ENCODE results near the gene AKAP13.
"Not testable (repeated sequence)": the region's sequence is repeated elsewhere in the genome, so short reads cannot be mapped to it uniquely, and the experiment has no call there.

GRCh38 chr15:85441854-85442253, 61.5 kb downstream of the AKAP13 start:
- not testable (repeated sequence) for TF ChIP-seq CTCF (tag by site-specific recombination; IDR thresholded peaks at IDR 0.05); ZNF350 (tag by site-specific recombination; IDR thresholded peaks at IDR 0.05); EGR2 (tag by site-specific recombination; IDR thresholded peaks at IDR 0.05; ENCODE audit: low read depth); ZNF114 (tag by site-specific recombination; IDR thresholded peaks at IDR 0.05); ZNF626 (tag by site-specific recombination; IDR thresholded peaks at IDR 0.05); HIC1 (tag by site-specific recombination; IDR thresholded peaks at IDR 0.05); REST (tag by site-specific recombination; IDR thresholded peaks at IDR 0.05)

All from HEK293 (cell line).